ENCODE data around the gene KIF26B.
"Not testable (repeated sequence)": the region's sequence is repeated elsewhere in the genome, so short reads cannot be mapped to it uniquely, and the experiment has no call there.

Gene KIF26B

DNA sequence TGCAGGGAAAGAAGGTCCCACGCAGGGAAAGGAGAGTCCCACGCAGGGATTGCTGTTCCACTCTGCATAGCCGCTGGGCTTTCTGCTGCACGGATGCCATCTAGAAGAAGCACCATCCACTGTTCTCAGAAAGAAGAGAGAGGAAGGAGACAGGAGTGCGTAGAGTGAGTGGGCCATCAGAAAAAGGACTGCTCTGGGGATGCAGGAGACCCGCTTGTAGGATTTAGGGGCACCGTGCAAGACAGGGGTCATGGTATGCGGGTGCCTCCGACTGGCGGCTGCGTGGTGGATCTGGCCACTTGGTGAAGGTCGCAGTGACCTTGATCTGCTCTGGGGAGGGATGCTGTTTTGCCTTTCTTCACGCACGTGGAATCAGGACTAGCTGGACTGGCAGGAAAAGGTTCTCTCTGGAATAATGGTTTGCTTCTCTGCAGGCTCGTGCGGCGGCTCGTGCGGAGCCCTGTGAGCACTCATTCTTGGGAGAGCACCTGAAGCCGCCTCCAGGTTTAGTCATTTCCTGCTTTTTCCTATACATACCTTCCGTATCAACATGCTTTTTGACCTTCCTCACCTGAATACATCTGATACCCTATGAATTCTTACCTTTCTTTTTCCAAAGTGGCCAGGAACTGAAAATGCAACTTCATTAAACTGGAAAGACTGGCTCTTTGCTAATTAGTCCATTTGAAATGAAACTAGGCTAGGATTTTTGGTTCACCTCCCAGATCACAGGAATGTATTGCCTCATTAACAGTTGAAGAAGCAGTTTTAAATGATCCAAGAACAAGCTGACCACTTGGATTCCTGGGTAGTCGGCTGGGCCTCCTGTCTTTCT is 181.6 kb downstream of the KIF26B start:
- Mint-ChIP-seq H3K36me3 (ENCODE audit: insufficient read depth) (no peaks in the 10 kb centered on the region), H3K9me3 (no peaks in the 10 kb centered on the region), H3K4me1 (no peaks in the 10 kb centered on the region), H3K4me3 (no peak overlapping the region), H3K27ac (ENCODE audit: low read depth) (no peak overlapping the region), H3K27me3 (peaks cover 38% of the 10 kb centered on the region)
- ATAC-seq (replicated peaks; ENCODE audit: extremely low read depth, poor library complexity, severe bottlenecking) (no peak), DNase-seq (ENCODE audit: low spot score in 2 of 2) (no peak)

DNA sequence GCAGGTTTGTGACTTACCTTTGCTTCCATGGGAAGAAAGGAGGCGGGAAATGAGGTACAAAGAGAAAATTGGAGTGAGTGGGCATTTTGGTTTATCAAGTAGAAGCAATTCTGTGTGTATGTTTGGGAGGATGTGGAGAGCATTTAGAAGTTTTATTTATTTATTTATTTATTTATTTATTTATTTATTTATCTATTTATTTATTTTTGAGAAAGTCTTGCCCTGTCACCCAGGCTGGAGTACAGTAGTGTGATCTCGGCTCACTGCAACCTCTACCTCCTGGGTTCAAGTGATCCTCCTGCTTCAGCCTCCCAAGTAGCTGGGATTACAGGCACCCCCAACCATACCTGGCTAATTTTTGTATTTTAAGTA is 182.2 kb downstream of the KIF26B start:
- H3K27ac Mint-ChIP-seq (ENCODE audit: low read depth); H3K4me3 Mint-ChIP-seq; H3K4me1 Mint-ChIP-seq; DNase-seq (ENCODE audit: low spot score in 2 of 2); ATAC-seq (replicated peaks; ENCODE audit: extremely low read depth, poor library complexity, severe bottlenecking); H3K36me3 Mint-ChIP-seq (ENCODE audit: insufficient read depth); H3K9me3 Mint-ChIP-seq: not testable (repeated sequence)
- peaks cover 35% of the 10 kb centered on the region for H3K27me3 Mint-ChIP-seq

DNA sequence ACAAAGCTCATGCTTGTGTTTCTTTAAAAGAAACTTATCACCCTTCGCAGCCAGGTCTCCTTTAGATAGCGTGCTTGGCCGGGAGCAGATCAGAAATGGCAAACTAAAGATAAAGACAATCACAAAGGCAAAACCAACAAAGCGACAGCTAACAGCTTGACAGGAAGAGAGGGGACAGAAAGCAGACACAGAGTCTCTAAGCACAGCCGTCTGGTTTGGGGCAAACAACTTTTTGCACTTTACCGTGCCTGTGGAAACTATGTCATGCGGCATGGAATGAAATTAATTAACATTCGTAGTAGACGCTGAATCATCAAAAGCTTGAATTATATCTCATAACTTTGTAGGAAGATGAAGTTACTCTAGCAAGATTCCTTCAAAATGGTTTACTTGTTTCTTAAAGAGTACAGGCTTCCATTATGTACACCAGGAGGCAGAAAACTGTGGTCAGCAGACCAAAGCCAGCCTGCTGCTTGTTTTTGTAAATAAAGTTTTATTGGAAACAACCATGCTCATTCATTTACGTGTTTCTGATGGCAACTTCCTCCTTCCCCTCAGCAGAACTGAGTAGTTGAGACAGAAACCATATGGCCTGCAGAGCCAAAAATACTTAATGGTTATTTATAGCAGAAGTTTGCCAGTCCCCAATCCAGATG is 183.2 kb downstream of the KIF26B start:
- ATAC-seq (replicated peaks; ENCODE audit: extremely low read depth, poor library complexity, severe bottlenecking) (no peak), DNase-seq (ENCODE audit: low spot score in 2 of 2) (no peak)
- Mint-ChIP-seq H3K27ac (ENCODE audit: low read depth) (no peak overlapping the region), H3K27me3 (peaks cover 28% of the 10 kb centered on the region), H3K36me3 (ENCODE audit: insufficient read depth) (no peaks in the 10 kb centered on the region), H3K4me1 (no peaks in the 10 kb centered on the region), H3K4me3 (no peak overlapping the region), H3K9me3 (no peaks in the 10 kb centered on the region)

DNA sequence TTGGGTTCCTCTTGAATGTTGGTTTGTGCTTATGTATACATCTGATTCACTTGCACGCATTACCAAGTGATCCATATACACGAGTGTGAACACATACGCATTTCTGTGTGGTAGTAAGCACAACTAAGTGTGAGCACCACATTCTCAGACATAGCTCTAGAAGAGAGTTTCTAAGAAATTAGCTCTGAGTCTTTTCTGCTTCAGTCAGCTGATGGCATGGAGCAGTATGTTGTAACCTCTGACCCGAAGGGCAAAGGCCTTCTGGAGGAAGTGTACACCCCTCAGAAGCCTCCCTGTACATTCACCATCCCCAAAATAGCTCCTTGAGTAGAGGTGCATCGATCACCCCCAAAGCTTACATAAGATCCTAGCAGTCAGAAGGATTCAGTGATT is 183.7 kb downstream of the KIF26B start:
- H3K27ac Mint-ChIP-seq (ENCODE audit: low read depth), result no peak overlapping the region

DNA sequence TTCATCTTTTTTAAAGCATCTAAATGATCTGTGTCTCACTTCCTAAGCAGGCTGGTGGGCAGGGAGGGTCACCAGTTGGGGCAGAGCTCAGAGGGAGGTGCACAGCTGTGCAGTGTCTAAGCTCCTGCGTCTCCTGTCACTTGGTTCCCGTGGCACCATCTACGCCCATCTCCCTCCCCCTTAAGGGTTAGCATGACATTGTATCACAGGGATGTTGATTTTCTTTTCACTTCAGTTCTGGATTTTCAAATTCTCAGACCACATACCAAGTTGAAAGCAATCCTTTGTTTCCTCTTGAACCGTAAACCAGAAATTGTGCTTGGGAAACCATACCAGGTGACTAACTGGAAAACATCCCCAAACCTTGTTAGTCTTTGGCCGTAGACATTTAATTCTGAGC is 187.0 kb downstream of the KIF26B start:
- Mint-ChIP-seq H3K27ac (ENCODE audit: low read depth) (no peak overlapping the region), H3K27me3 (peaks cover 7% of the 10 kb centered on the region), H3K4me3 (no peak overlapping the region), H3K9me3 (no peaks in the 10 kb centered on the region), H3K4me1 (no peaks in the 10 kb centered on the region), H3K36me3 (ENCODE audit: insufficient read depth) (no peaks in the 10 kb centered on the region)
- DNase-seq (ENCODE audit: low spot score in 2 of 2), result no peak
- no peak for ATAC-seq (replicated peaks; ENCODE audit: extremely low read depth, poor library complexity, severe bottlenecking)

More for the DNA sequence above, 183.7 kb downstream of the KIF26B start:
- H3K36me3 Mint-ChIP-seq (ENCODE audit: insufficient read depth), result no peaks in the 10 kb centered on the region
- no peak for ATAC-seq (replicated peaks; ENCODE audit: extremely low read depth, poor library complexity, severe bottlenecking)
- H3K4me3 Mint-ChIP-seq, result no peak overlapping the region
- no peaks in the 10 kb centered on the region for H3K4me1 Mint-ChIP-seq
- H3K9me3 Mint-ChIP-seq, result no peaks in the 10 kb centered on the region
- peaks cover 25% of the 10 kb centered on the region for H3K27me3 Mint-ChIP-seq
- DNase-seq (ENCODE audit: low spot score in 2 of 2), result no peak

DNA sequence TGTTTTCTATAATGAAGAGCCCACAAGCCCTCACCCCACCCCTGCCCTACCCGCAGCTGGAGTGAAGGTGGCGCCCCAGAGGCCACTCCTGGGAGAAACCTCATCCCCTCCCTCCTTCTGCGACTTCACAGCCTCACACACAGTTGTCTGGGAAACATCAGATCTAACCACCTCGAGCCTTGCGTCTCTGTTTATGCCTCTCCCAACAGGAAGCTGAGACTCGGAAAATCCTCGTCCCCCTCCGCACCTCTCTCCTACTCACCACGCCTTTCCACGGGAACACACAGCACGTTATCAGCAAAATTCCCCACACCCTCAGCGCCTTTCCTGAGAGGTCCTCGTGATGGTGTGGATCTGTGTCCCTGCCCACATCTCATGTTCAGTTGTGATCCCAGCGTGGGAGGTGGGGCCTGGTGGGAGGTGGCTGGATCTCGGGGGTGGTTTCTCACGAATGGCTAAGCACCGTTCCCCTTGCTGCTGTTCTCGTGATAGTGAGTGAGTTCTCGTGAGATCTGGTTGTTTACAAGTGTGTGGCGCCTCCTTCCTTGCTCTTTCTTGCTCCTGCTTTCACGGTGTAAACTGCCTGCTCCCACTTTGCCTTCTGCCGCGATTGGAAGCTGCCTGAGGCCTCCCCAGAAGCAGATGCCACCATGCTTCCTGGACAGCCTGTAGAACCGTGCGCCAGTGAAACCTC is 190.6 kb downstream of the KIF26B start:
- Mint-ChIP-seq H3K27me3 (peaks cover 28% of the 10 kb centered on the region), H3K4me1 (no peaks in the 10 kb centered on the region), H3K27ac (ENCODE audit: low read depth) (no peak overlapping the region), H3K36me3 (ENCODE audit: insufficient read depth) (no peaks in the 10 kb centered on the region), H3K9me3 (no peaks in the 10 kb centered on the region), H3K4me3 (no peak overlapping the region)
- DNase-seq (ENCODE audit: low spot score in 2 of 2), result no peak
- ATAC-seq (replicated peaks; ENCODE audit: extremely low read depth, poor library complexity, severe bottlenecking), result no peak

DNA sequence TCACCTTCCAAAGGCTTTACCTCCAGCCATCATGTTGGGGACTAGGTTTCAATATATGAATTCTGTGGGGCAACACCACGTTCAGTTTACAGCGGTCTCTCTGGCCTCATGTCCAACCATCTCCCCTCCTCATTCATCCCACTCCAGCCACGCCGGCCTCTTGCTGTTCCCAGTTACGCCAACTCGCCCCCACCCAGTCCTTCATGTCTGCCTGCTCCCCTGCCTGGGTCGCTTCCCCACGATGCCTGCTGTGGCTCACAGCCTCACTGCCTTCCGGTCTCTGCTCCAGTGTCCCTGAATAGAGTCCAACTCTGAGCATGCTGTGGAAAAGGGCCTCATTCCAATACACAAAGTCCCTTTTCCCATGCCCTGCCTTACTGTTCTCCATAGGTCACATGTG is 193.8 kb downstream of the KIF26B start:
- ATAC-seq (replicated peaks; ENCODE audit: extremely low read depth, poor library complexity, severe bottlenecking), result no peak
- H3K27me3 Mint-ChIP-seq, result peaks cover 35% of the 10 kb centered on the region
- H3K4me3 Mint-ChIP-seq, result no peak overlapping the region
- no peak for DNase-seq (ENCODE audit: low spot score in 2 of 2)
- H3K9me3 Mint-ChIP-seq, result no peaks in the 10 kb centered on the region
- no peaks in the 10 kb centered on the region for H3K36me3 Mint-ChIP-seq (ENCODE audit: insufficient read depth)
- no peaks in the 10 kb centered on the region for H3K4me1 Mint-ChIP-seq
- no peak overlapping the region for H3K27ac Mint-ChIP-seq (ENCODE audit: low read depth)

DNA sequence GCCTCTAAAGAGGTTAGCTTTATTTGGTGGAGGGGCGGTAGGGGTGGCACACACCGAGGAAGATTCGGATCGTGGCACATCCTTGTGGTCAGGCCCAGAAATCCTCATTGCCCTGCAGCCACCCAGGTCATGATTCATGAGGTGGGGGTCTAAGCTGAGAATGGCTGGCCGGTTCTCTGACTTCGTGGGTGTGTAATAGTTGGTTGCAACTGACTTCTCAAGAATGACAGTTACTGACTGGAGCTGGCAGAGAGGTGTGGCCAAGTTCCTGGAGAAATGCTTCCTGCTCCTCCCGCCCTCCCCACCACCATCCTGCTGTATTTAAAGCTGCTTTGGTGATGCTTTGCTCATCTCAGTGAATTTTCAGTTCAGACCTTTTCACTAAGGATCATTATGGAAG is 198.6 kb downstream of the KIF26B start:
- H3K4me3 Mint-ChIP-seq, result no peak overlapping the region
- ATAC-seq (replicated peaks; ENCODE audit: extremely low read depth, poor library complexity, severe bottlenecking) (no peak), DNase-seq (ENCODE audit: low spot score in 2 of 2) (no peak)
- H3K36me3 Mint-ChIP-seq (ENCODE audit: insufficient read depth), result no peaks in the 10 kb centered on the region
- H3K27ac Mint-ChIP-seq (ENCODE audit: low read depth), result no peak overlapping the region
- no peaks in the 10 kb centered on the region for H3K4me1 Mint-ChIP-seq
- peaks cover 23% of the 10 kb centered on the region for H3K27me3 Mint-ChIP-seq
- H3K9me3 Mint-ChIP-seq, result no peaks in the 10 kb centered on the region

DNA sequence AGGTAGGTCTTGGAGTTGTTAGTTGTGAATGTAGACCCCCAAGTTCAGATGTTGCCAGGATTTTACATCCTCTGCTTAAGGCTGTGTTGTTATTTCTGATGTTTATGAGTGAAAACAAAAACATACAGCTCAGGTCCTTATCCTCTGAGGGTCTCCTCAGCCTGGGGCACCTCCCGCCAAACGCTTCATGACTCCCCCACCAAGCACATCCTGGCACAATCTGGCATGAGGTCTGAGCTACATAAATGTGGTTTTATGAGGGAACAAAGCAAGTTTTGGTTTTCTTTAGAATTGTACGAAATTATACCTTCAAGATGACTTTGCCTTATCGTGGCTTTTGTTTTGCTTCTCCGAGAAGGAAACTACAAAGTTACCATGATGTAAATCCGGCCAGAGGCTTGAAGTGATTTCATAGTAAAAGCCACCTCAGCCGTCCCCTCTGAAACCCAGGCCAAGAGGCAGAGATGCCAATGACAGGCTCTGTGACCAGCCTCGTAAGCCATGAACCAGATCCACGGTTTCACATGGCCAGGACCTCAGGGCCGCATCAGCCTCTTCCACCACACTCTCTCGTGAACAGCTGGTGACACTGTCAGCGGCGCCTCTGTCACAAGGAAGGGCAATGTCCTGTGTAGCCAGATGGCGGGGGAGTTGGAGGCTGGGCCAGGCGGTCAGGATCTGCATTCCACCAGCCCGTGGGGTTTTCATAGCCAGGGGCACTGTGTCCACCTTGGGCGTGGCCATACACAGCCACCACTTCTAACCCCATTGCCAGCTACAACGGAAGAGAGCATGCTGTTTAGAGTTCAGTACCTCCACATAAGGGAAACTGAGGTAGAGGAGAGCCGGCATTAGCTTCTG is 199.4 kb downstream of the KIF26B start:
- no peaks in the 10 kb centered on the region for H3K36me3 Mint-ChIP-seq (ENCODE audit: insufficient read depth)

DNA sequence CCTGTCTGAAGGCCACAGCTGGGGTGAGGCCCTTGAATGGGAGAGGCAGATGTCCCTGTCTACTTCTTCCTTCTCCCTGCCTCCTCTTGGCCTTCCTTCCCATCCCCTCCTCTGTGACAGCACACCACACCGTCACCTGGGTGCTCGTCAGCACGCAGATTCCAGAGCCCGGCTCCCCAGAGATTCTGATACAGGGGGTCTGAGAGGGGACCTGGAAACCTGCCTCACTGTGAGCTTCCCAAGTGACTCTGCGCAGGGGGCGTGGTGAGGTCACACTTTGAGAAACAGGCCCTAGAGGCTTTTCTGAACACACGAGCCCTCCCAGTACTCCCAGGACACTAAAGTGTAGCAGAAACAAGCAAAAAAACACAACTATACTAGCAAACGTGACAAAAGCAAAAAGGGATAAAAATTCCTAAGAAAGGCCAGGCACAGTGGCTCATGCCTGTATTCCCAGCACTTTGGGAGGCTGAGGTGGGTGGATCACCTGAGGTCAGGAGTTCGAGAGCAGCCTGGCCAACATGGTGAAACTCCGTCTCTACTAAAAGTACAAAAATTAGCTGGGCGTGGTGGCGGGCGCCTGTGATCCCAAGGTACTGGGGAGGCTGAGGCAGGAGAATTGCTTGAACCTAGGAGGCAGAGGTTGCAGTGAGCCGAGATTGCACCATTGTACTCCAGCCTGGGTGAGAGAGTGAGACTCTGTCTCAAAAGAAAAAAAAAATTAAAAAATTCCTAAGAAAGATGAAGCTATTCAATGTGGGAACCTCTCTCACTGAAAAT is 201.3 kb downstream of the KIF26B start:
- H3K4me3 Mint-ChIP-seq; H3K4me1 Mint-ChIP-seq; H3K36me3 Mint-ChIP-seq (ENCODE audit: insufficient read depth); H3K27ac Mint-ChIP-seq (ENCODE audit: low read depth); H3K9me3 Mint-ChIP-seq; ATAC-seq (replicated peaks; ENCODE audit: extremely low read depth, poor library complexity, severe bottlenecking); DNase-seq (ENCODE audit: low spot score in 2 of 2): not testable (repeated sequence)
- peaks cover 16% of the 10 kb centered on the region for H3K27me3 Mint-ChIP-seq

More for the DNA sequence above, 199.4 kb downstream of the KIF26B start:
- Mint-ChIP-seq H3K4me3 (no peak overlapping the region), H3K27me3 (peaks cover 16% of the 10 kb centered on the region), H3K9me3 (no peaks in the 10 kb centered on the region), H3K4me1 (no peaks in the 10 kb centered on the region), H3K27ac (ENCODE audit: low read depth) (no peak overlapping the region)
- DNase-seq (ENCODE audit: low spot score in 2 of 2), result no peak
- no peak for ATAC-seq (replicated peaks; ENCODE audit: extremely low read depth, poor library complexity, severe bottlenecking)

DNA sequence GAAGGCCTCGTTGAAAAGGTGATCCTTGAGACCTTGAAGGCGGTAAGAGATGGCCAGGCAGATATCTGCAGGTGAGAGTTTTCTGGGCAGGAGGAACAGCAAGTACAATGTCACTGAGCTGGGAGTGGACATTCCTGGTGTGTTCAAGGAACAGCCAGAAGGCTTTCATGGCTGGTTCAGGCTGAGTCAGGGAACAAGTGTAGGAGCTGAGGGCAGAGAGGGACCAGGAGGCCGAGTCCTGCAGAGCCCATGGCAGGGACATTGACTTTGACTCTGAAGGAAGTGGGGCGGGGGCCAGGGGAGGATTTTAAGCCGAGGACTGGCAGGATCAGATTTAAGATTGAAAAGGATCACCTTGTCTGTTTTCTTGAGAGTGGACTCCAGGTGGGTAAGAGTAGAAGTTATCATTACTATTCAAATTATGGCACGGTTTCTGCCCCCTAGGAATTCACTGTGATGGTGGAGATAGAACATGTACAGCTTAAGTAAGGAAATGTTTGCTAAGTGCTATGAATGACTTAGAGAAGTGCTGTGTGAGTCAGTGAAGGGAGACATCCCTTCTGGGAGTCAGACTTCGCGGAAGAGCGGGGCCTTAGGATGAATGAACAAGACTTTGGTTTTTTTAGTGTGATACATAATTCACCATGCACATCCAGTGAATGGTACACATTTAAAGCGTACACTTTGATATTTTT is 202.3 kb downstream of the KIF26B start:
- Mint-ChIP-seq H3K9me3 (no peaks in the 10 kb centered on the region), H3K4me1 (no peaks in the 10 kb centered on the region), H3K27ac (ENCODE audit: low read depth) (no peak overlapping the region), H3K27me3 (peaks cover 16% of the 10 kb centered on the region), H3K4me3 (no peak overlapping the region), H3K36me3 (ENCODE audit: insufficient read depth) (no peaks in the 10 kb centered on the region)
- ATAC-seq (replicated peaks; ENCODE audit: extremely low read depth, poor library complexity, severe bottlenecking) (no peak), DNase-seq (ENCODE audit: low spot score in 2 of 2) (no peak)
